Spleen (tissue), 7 donors: ENCODE measurements around the gene MOXD1.

Experiments
- POLR2A ChIP-seq, 3 donors: fragments of 450-650 bp; IDR thresholded peaks; one replicate each; pipeline ENCODE4 v1.5.1; 2017; ENCODE audit warnings: antibody characterized with exemption in 3 of 3, mild to moderate bottlenecking in 1 of 3
- TF ChIP-seq, protein P1 (sequence below), 11 experiments: fragments of 200-600 bp in 7 of 11; fragments of 450-650 bp in 4 of 11; sonication (generic) in 4 of 11; IDR thresholded peaks in 8 of 11; conservative IDR thresholded peaks in 3 of 11; 1 replicate in 7 of 11; 2 replicates in 4 of 11; pipeline versions ENCODE4 v1.4.0 to v1.8.0; 2016 to 2021; ENCODE audit warnings: antibody characterized with exemption in 11 of 11, inconsistent platforms in 4 of 11, mild to moderate bottlenecking in 1 of 11
- donor health status: DM: no; HTN: no; CAD: no; lungs with moderate emphysema.
- donor health status: DM: no; HTN: no; CAD: no.
- donor health status: DM: no; HTN: no; CAD: no.

DNA sequence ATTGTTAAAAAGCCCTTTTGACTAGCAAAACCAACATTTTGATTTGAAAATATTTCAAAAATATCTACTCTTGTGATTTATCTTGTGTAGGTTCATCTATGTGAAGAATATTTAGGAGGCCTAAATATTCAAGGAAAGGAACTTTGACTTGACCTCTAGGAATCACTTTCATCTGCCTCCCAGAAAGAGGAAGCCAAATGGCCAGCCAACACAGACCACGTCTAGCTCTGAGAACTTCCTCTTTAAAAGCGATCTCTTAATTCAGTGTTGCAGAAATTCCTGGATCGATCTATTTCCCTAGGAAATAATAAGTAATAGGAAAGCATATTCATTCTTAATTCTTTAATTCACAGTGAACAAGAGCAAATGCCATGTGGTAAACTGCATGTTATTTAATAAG, 9.6 kb upstream of the MOXD1 start:
- TF ChIP-seq, protein P1, sequence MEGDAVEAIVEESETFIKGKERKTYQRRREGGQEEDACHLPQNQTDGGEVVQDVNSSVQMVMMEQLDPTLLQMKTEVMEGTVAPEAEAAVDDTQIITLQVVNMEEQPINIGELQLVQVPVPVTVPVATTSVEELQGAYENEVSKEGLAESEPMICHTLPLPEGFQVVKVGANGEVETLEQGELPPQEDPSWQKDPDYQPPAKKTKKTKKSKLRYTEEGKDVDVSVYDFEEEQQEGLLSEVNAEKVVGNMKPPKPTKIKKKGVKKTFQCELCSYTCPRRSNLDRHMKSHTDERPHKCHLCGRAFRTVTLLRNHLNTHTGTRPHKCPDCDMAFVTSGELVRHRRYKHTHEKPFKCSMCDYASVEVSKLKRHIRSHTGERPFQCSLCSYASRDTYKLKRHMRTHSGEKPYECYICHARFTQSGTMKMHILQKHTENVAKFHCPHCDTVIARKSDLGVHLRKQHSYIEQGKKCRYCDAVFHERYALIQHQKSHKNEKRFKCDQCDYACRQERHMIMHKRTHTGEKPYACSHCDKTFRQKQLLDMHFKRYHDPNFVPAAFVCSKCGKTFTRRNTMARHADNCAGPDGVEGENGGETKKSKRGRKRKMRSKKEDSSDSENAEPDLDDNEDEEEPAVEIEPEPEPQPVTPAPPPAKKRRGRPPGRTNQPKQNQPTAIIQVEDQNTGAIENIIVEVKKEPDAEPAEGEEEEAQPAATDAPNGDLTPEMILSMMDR (IDR thresholded peaks at IDR 0.05 in 8 of 11, conservative IDR thresholded peaks at IDR 0.05 in 3 of 11): no peak
- no peak for TF ChIP-seq POLR2A (IDR thresholded peaks at IDR 0.05)
